ENCODE measurements around the gene PHOX2B.
A peak's percentile ranks its signal among the peaks of the same experiment; 100 is the strongest.
"Not testable (repeated sequence)": the region's sequence is repeated elsewhere in the genome, so short reads cannot be mapped to it uniquely, and the experiment has no call there.

Gene PHOX2B

DNA sequence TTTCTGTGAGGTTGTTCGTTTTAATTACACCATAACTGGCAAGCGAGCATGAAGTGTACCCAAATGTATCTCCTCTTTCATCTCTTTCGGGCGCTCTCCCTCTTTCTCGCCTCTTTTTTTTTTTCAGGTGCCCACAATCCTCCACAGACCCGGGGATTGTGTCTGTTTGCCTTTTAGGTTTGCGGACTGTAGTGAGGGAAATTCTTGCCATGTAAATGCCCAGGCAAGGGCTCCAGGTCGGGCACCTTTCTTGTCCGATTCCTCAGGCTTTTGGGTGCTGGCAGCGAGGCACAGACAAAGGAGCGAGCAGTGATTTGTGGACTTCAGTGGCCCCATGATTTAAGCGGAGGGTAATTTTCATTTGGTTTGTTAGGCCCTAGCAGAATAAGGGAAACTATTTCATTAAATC lies 1.1 kb upstream of the PHOX2B start:
- Histone ChIP-seq H3K9ac (no peak overlapping the region), H3K4me2 (no peak overlapping the region), H3K36me3 (no peaks in the 10 kb centered on the region), H3K4me3 (no peak overlapping the region), H3K27me3 (peaks cover 34% of the 10 kb centered on the region), H3K27ac (no peak overlapping the region), H4K20me1 (no peaks in the 10 kb centered on the region), H3K9me3 (peaks cover 73% of the 10 kb centered on the region), H3K4me1 (peaks cover 21% of the 10 kb centered on the region)
- TF ChIP-seq Cebpa-rat (IDR thresholded peaks at IDR 0.05) = no peak

DNA sequence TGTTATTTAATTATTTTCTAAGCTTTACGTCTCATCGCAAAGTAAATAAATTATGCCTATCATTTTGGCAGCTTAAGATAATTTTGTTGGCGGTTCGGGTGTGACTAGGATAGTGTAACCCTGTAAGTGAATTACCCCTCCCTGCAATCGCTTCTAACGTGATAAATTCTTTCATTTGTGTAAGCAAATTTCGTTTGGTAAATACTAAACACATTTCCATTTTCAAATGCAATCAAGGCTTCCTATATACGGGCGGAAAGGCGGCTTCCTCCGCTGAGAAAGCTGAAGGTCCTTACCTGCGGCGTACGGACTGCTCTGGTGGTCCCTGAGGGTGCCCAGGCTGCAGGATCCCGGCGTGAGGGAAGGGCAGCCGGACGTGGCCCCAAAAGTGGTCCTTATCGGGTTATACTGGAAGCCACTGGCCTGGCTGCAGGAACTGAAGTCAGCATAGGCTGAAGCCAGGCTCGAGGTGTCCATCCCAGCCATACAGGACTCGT lies 403 bp downstream of the PHOX2B start:
- H3K27me3 ChIP-seq = peaks cover 34% of the 10 kb centered on the region
- peaks cover 76% of the 10 kb centered on the region for H3K9me3 ChIP-seq
- no peak overlapping the region for H3K27ac ChIP-seq

DNA sequence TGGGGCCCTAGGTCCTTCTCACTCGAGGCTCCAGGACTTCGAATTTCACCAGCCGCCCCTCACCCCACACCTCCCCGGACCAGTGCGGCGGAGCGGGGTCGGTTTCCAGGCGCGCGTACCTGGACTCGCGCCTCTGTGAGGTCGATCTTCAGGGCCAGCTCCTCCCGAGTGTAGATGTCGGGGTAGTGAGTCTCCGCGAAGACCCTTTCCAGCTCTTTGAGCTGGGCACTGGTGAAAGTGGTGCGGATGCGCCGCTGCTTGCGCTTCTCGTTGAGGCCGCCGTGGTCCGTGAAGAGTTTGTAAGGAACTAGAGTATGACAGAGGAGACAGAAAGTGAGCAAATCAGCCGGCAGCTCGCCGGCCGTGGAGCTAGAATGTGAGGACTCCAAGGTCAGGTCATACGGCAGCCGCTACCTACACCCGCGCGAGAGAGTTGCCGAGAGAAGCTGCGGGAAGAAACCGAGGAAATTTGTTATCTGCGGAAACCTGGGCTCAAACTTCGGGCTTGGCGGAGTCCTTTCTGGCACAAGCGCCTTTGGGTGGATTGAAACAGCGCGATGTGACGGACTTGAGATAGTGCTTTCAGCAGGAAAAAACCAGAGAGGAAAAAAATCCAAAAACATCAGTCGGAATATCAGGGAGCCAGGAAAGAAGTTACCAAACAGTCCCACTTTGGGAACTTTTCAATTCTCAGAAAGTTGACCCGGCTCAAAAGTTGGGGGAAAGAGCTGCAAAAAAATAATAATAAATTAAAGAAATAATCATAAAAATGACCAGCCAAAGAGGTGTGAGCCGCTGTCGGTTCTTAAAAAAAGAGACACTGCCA lies 1.1 kb downstream of the PHOX2B start:
- no peak overlapping the region for H3K4me2 ChIP-seq
- peaks cover 76% of the 10 kb centered on the region for H3K9me3 ChIP-seq
- no peak for TF ChIP-seq Cebpa-rat (IDR thresholded peaks at IDR 0.05)
- no peaks in the 10 kb centered on the region for H3K4me1 ChIP-seq
- H4K20me1 ChIP-seq = no peaks in the 10 kb centered on the region
- H3K9ac ChIP-seq = no peak overlapping the region
- no peak overlapping the region for H3K27ac ChIP-seq
- peaks cover 34% of the 10 kb centered on the region for H3K27me3 ChIP-seq
- H3K36me3 ChIP-seq = no peaks in the 10 kb centered on the region
- H3K4me3 ChIP-seq = no peak overlapping the region

More for the DNA sequence above, 403 bp downstream of the PHOX2B start:
- no peak overlapping the region for H3K9ac ChIP-seq
- H3K36me3 ChIP-seq = no peaks in the 10 kb centered on the region
- peaks cover 6% of the 10 kb centered on the region for H3K4me1 ChIP-seq
- TF ChIP-seq Cebpa-rat (IDR thresholded peaks at IDR 0.05) = no peak
- H4K20me1 ChIP-seq = no peaks in the 10 kb centered on the region
- no peak overlapping the region for H3K4me3 ChIP-seq
- no peak overlapping the region for H3K4me2 ChIP-seq

DNA sequence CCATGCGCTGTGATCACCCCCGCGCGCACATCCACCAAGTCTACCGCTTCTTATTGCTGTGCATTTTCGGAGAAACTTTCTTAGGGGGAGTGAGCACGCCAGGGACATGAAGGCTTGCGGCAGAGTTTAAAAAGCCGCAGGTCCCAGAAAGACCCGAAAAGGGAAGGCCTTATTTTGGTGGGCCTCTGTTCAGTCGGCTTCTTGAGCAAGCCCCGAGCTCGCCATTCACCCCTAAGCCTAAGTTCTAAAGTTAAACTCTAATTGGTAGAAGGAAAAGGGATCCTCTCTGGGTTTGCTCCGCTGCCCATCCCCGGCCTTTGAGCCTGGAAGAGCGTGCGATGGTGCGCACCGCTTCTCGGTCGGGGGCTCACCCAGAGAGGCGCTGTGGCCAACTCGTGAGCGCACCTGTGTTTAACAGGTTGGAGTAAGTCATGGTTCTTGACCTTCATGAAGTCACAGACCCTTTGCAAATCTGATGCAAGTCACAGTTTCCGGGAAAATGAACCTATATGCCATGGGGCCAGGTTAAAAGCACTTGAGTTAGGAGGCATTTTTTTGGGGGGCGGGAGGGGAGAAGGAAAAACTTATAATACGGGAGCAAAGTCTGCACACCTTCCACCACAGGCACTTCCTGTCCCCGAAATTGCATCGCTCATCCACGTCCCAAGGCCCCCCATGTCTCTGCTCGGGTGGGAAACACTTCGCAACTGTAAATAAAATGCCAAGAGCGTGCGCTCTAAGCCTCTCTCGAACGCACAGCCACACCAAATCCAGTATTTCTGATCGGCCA lies 1.9 kb downstream of the PHOX2B start:
- peaks cover 73% of the 10 kb centered on the region for H3K9me3 ChIP-seq
- no peaks in the 10 kb centered on the region for H3K4me1 ChIP-seq
- no peak overlapping the region for H3K4me3 ChIP-seq
- no peaks in the 10 kb centered on the region for H3K36me3 ChIP-seq
- no peak for TF ChIP-seq Cebpa-rat (IDR thresholded peaks at IDR 0.05)
- H4K20me1 ChIP-seq = no peaks in the 10 kb centered on the region
- no peak overlapping the region for H3K9ac ChIP-seq
- no peak overlapping the region for H3K27ac ChIP-seq
- H3K4me2 ChIP-seq = no peak overlapping the region
- H3K27me3 ChIP-seq = peaks cover 34% of the 10 kb centered on the region

- H3K4me3 ChIP-seq = no peak overlapping the region
- H3K9ac ChIP-seq = no peak overlapping the region
- no peak overlapping the region for H3K4me2 ChIP-seq
- no peak for TF ChIP-seq Cebpa-rat (IDR thresholded peaks at IDR 0.05)
- H3K9me3 ChIP-seq = peaks cover 67% of the 10 kb centered on the region
- no peak overlapping the region for H3K27ac ChIP-seq
- peaks cover 32% of the 10 kb centered on the region for H3K27me3 ChIP-seq
- H3K4me1 ChIP-seq = no peaks in the 10 kb centered on the region
- no peaks in the 10 kb centered on the region for H4K20me1 ChIP-seq
- no peaks in the 10 kb centered on the region for H3K36me3 ChIP-seq
Observed at GRCh38 chr4:41746025-41746439, 2.5 kb downstream of the PHOX2B start.

GRCh38 chr4:41745292-41746024 lies 3.1 kb downstream of the PHOX2B start:
- no peak for TF ChIP-seq Cebpa-rat (IDR thresholded peaks at IDR 0.05)
- no peaks in the 10 kb centered on the region for H4K20me1 ChIP-seq
- H3K9me3 ChIP-seq = peaks cover 61% of the 10 kb centered on the region
- H3K9ac ChIP-seq = no peak overlapping the region
- H3K4me2 ChIP-seq = no peak overlapping the region
- H3K4me3 ChIP-seq = no peak overlapping the region; the same call in 1 of the 2 replicates
- H3K36me3 ChIP-seq = no peaks in the 10 kb centered on the region
- peaks cover 26% of the 10 kb centered on the region for H3K27me3 ChIP-seq
- H3K4me1 ChIP-seq = no peaks in the 10 kb centered on the region
- no peak overlapping the region for H3K27ac ChIP-seq

GRCh38 chr4:41744572-41745291 lies 3.8 kb downstream of the PHOX2B start:
- H3K9me3 ChIP-seq = peaks cover 54% of the 10 kb centered on the region
- H3K4me2 ChIP-seq = no peak overlapping the region
- no peaks in the 10 kb centered on the region for H3K4me1 ChIP-seq
- no peak overlapping the region for H3K27ac ChIP-seq
- H3K4me3 ChIP-seq = no peak overlapping the region
- no peaks in the 10 kb centered on the region for H4K20me1 ChIP-seq
- H3K36me3 ChIP-seq = no peaks in the 10 kb centered on the region
- TF ChIP-seq Cebpa-rat (IDR thresholded peaks at IDR 0.05) = peak; percentile 19; the same call in 1 of the 2 replicates
- H3K27me3 ChIP-seq = peaks cover 19% of the 10 kb centered on the region
- H3K9ac ChIP-seq = no peak overlapping the region

DNA sequence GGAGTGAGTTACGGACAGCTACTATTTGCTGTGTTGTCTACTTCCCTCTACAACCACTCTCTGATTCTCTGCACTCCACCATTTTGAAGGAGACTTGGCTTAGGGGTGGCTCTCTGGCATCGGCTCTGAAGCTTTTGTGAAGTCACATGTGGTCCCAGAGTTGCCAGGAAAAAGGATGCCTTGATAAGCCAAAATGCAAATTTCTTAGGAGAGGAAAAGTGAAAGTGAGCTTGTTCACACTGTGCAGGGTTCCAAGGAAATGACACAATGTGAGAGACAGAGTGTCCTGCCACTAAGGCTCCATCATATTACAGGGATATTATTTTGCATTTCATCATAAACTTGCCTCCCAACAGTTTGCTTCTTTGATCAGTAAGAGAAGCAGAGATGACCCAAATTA lies 7.2 kb downstream of the PHOX2B start:
- no peak for TF ChIP-seq Cebpa-rat (IDR thresholded peaks at IDR 0.05)
- no peak overlapping the region for H3K4me3 ChIP-seq

GRCh38 chr4:41737491-41737890 lies 11.0 kb downstream of the PHOX2B start:
- H3K36me3 ChIP-seq, H3K9ac ChIP-seq, H4K20me1 ChIP-seq, H3K4me2 ChIP-seq, H3K27me3 ChIP-seq, H3K4me3 ChIP-seq, H3K4me1 ChIP-seq, H3K27ac ChIP-seq, H3K9me3 ChIP-seq: not testable (repeated sequence)

More for the DNA sequence above, 7.2 kb downstream of the PHOX2B start:
- Histone ChIP-seq H3K4me1 (no peaks in the 10 kb centered on the region), H3K4me2 (no peak overlapping the region), H3K9ac (no peak overlapping the region), H3K27ac (no peak overlapping the region), H3K9me3 (peaks cover 20% of the 10 kb centered on the region), H3K36me3 (no peaks in the 10 kb centered on the region), H3K27me3 (no peaks in the 10 kb centered on the region), H4K20me1 (no peaks in the 10 kb centered on the region)

All from BLaER1 (cell line).